H1 (cell line): ENCODE measurements around the gene ZNF318. TPM values are rescaled to one million over a fixed set of nuclear protein-coding genes. Genes with fewer than 3 reads are reported as not detected.

ENCODE experiments used
- CTCF ChIA-PET: fragments of 300-600 bp; sonication (Branson Sonifier 250); formaldehyde crosslinking; loops from one replicate; lab custom pipeline; 2021; ENCODE audit not compliant: partially characterized antibody; lab: Charles Lee
- POLR2A ChIA-PET: fragments of 300-600 bp; sonication (Branson Sonifier 250); formaldehyde crosslinking; loops from one replicate; lab custom pipeline; 2021; ENCODE audit warnings: inconsistent platforms; ENCODE audit not compliant: partially characterized antibody; lab: Charles Lee
- DNase-seq, 2 experiments: peaks; one replicate each; pipeline versions ENCODE4 v3.0.0 to v3.0.0-alpha.2; 2010 to 2022; ENCODE audit warnings: low spot score in 2 of 2, low read depth in 1 of 2, mixed read lengths in 1 of 2
- FAIRE-seq: peaks from 2 replicates; lab custom pipeline; 2011; peaks lifted over from hg19 to GRCh38; lab: Jason Lieb, UNC
- H2AFZ ChIP-seq: 2 replicates; pipeline ENCODE4 v1.8.1; 2012; ENCODE audit warnings: low read length, inconsistent platforms
- H2AK5ac ChIP-seq: 2 replicates; pipeline ENCODE4 v1.6.1; 2013; ENCODE audit warnings: low read depth, low read length
- H2BK120ac ChIP-seq: replicated peaks from 2 replicates; pipeline ENCODE3; 2013; ENCODE audit warnings: low read depth, low read length, inconsistent platforms
- H2BK12ac ChIP-seq: 2 replicates; pipeline ENCODE4 v1.6.1; 2013; ENCODE audit warnings: low read depth, low read length
- H2BK15ac ChIP-seq: 2 replicates; pipeline ENCODE4 v1.6.1; 2013; ENCODE audit warnings: low read length
- H2BK20ac ChIP-seq: 2 replicates; pipeline ENCODE4 v1.6.1; 2013; ENCODE audit warnings: low read length
- H2BK5ac ChIP-seq: 2 replicates; pipeline ENCODE4 v1.6.1; 2013; ENCODE audit warnings: low read depth, low read length
- H3K14ac ChIP-seq: 2 replicates; pipeline ENCODE4 v1.6.1; 2013; ENCODE audit warnings: inconsistent platforms; ENCODE audit not compliant: insufficient read length
- H3K18ac ChIP-seq: 2 replicates; pipeline ENCODE4 v1.6.1; 2013; ENCODE audit warnings: low read length; ENCODE audit errors: extremely low read depth
- H3K23ac ChIP-seq: 2 replicates; pipeline ENCODE4 v1.6.1; 2013; ENCODE audit warnings: inconsistent platforms; ENCODE audit not compliant: insufficient read length
- H3K23me2 ChIP-seq: 2 replicates; pipeline ENCODE4 v1.6.1; 2013; ENCODE audit warnings: low read depth, low read length
- H3K27ac ChIP-seq: 2 replicates; pipeline ENCODE4 v1.6.1; 2011; ENCODE audit warnings: low read depth, low read length, inconsistent platforms
- H3K27me3 ChIP-seq, 4 experiments: replicated peaks in 1 of 4; 1 replicate in 1 of 4; 2 replicates in 3 of 4; pipeline versions ENCODE4 v1.6.1 to v1.8.1; 2011 to 2013; ENCODE audit warnings: low read length in 3 of 4, mild to moderate bottlenecking in 3 of 4, inconsistent platforms in 2 of 4, mixed read lengths in 2 of 4, moderate library complexity in 1 of 4; ENCODE audit not compliant: control insufficient read depth in 3 of 4, insufficient read depth in 3 of 4; ENCODE audit errors: extremely low read depth in 1 of 4
- H3K36me3 ChIP-seq, 4 experiments: 2 replicates each; pipeline versions ENCODE4 v1.6.1 to v1.8.1; 2011 to 2013; ENCODE audit warnings: mild to moderate bottlenecking in 4 of 4, low read length in 3 of 4, moderate library complexity in 2 of 4, control low read depth in 1 of 4, inconsistent platforms in 1 of 4; ENCODE audit not compliant: insufficient read depth in 4 of 4, control insufficient read depth in 2 of 4
- H3K4ac ChIP-seq: replicated peaks from 2 replicates; pipeline ENCODE3; 2013; ENCODE audit warnings: low read length, low read depth, mixed read lengths, inconsistent platforms; ENCODE audit not compliant: insufficient read length
- H3K4me1 ChIP-seq, 4 experiments: replicated peaks in 1 of 4; 1 replicate in 1 of 4; 2 replicates in 3 of 4; pipeline versions ENCODE4 v1.6.1 to v1.8.1; 2011 to 2013; ENCODE audit warnings: low read length in 3 of 4, inconsistent platforms in 2 of 4, mixed read lengths in 1 of 4; ENCODE audit not compliant: insufficient read depth in 4 of 4, control insufficient read depth in 3 of 4
- H3K4me2 ChIP-seq, 2 experiments: 2 replicates each; pipeline versions ENCODE4 v1.6.1 to v1.8.1; 2011 to 2013; ENCODE audit warnings: low read depth in 2 of 2, low read length in 2 of 2, control low read depth in 1 of 2, inconsistent platforms in 1 of 2, mild to moderate bottlenecking in 1 of 2; ENCODE audit not compliant: insufficient read depth in 1 of 2
- H3K4me3 ChIP-seq, 4 experiments: fragments of 200-600, 300-600 bp in 1 of 4; sonication (generic), shearing (Covaris generic), sonication (Bioruptor Twin) in 1 of 4; 2 replicates each; pipeline versions ENCODE4 v1.5.1 to v1.8.1; 2011 to 2016; ENCODE audit warnings: low read length in 4 of 4, low read depth in 3 of 4, control low read depth in 2 of 4, inconsistent platforms in 2 of 4, mild to moderate bottlenecking in 2 of 4, mixed read lengths in 1 of 4, moderate library complexity in 1 of 4; ENCODE audit not compliant: insufficient read depth in 2 of 4; ENCODE audit errors: extremely low read depth in 1 of 4
- H3K56ac ChIP-seq: replicated peaks from 2 replicates; pipeline ENCODE3; 2013; ENCODE audit warnings: low read depth, mild to moderate bottlenecking, mixed read lengths, low read length, inconsistent platforms; ENCODE audit not compliant: insufficient read length
- H3K79me1 ChIP-seq: 2 replicates; pipeline ENCODE4 v1.6.1; 2013; ENCODE audit warnings: low read depth, low read length, control low read depth
- H3K79me2 ChIP-seq, 2 experiments: 2 replicates each; pipeline versions ENCODE4 v1.6.1 to v1.8.1; 2012 to 2013; ENCODE audit warnings: low read length in 2 of 2, mild to moderate bottlenecking in 2 of 2, inconsistent platforms in 1 of 2; ENCODE audit not compliant: insufficient read depth in 2 of 2, control insufficient read depth in 1 of 2
- H3K9ac ChIP-seq, 4 experiments: replicated peaks in 1 of 4; 1 replicate in 1 of 4; 2 replicates in 3 of 4; pipeline versions ENCODE4 v1.6.1 to v1.8.1; 2011 to 2013; ENCODE audit warnings: low read depth in 3 of 4, low read length in 3 of 4, control low read depth in 2 of 4, mild to moderate bottlenecking in 2 of 4, moderate library complexity in 2 of 4, inconsistent platforms in 1 of 4; ENCODE audit errors: extremely low read depth in 1 of 4
- H3K9me3 ChIP-seq, 2 experiments: 2 replicates each; pipeline versions ENCODE4 v1.6.1 to v1.8.1; 2012 to 2013; ENCODE audit warnings: mild to moderate bottlenecking in 2 of 2, moderate library complexity in 2 of 2, control low read depth in 1 of 2, inconsistent platforms in 1 of 2, low read depth in 1 of 2, low read length in 1 of 2, mixed read lengths in 1 of 2; ENCODE audit not compliant: insufficient read depth in 2 of 2
- H4K20me1 ChIP-seq, 2 experiments: replicated peaks in 1 of 2; 2 replicates each; pipeline versions ENCODE3 to v1.8.1; 2011 to 2013; ENCODE audit warnings: inconsistent platforms in 2 of 2, low read length in 2 of 2, mild to moderate bottlenecking in 1 of 2; ENCODE audit not compliant: insufficient read depth in 2 of 2, control insufficient read depth in 1 of 2
- H4K5ac ChIP-seq: 2 replicates; pipeline ENCODE4 v1.6.1; 2013; ENCODE audit warnings: low read length, low read depth, mixed read lengths, inconsistent platforms; ENCODE audit not compliant: insufficient read length
- H4K8ac ChIP-seq: 2 replicates; pipeline ENCODE4 v1.8.0; 2013; ENCODE audit warnings: mild to moderate bottlenecking, moderate library complexity, low read length, inconsistent platforms; ENCODE audit not compliant: insufficient read depth; ENCODE audit errors: extremely low read depth
- H4K91ac ChIP-seq: replicated peaks from 2 replicates; pipeline ENCODE3; 2013; ENCODE audit warnings: low read length, mixed read lengths, inconsistent platforms; ENCODE audit not compliant: insufficient read length
- WGBS, 2 experiments: shearing (Covaris generic) in 1 of 2; methylation state at CpG; one replicate each; pipeline versions ENCODE4 v1.1.6 to v1.1.7; 2013 to 2015; ENCODE audit warnings: low lambda C conversion rate in 2 of 2, mixed read lengths in 2 of 2, inconsistent platforms in 1 of 2, low coverage in 1 of 2, missing lambda C conversion rate in 1 of 2; ENCODE audit not compliant: insufficient replicate concordance in 2 of 2, insufficient coverage in 1 of 2, insufficient read length in 1 of 2; ENCODE audit errors: extremely low coverage in 1 of 2, missing lambda C conversion rate in 1 of 2; 5-methylcytosine and 5-hydroxymethylcytosine counted together
- polyA plus RNA-seq, 7 experiments: library from polyadenylated mRNA; depleted of rRNA in 3 of 7; stranded (reverse) in 5 of 7; unstranded in 2 of 7; fragments of >200 nt in 5 of 7; fragments of 200-250 nt in 2 of 7; gene quantifications; 1 replicate in 5 of 7; 2 replicates in 1 of 7; 4 replicates in 1 of 7; pipeline versions ENCODE4 v1.2.1 to v1.2.3, GENCODE V29; 2011 to 2013; ENCODE audit warnings: missing spikeins in 2 of 7, mixed read lengths in 2 of 7
- total RNA-seq: library from RNA; stranded (reverse); fragmentation: NEBNext Ultra II Directional; extraction: Animal tissue kit (Norgen Biotek cat#: 25700); gene quantifications from 2 replicates; pipeline ENCODE4 v1.2.1, GENCODE V29; 2021

Gene ZNF318
- total and polyA plus RNA-seq, 2 of the 8 experiments (the other 6 are each of a cell fraction or from before 2014, with no cell fraction given) = 10.2 to 22.1 TPM

DNA sequence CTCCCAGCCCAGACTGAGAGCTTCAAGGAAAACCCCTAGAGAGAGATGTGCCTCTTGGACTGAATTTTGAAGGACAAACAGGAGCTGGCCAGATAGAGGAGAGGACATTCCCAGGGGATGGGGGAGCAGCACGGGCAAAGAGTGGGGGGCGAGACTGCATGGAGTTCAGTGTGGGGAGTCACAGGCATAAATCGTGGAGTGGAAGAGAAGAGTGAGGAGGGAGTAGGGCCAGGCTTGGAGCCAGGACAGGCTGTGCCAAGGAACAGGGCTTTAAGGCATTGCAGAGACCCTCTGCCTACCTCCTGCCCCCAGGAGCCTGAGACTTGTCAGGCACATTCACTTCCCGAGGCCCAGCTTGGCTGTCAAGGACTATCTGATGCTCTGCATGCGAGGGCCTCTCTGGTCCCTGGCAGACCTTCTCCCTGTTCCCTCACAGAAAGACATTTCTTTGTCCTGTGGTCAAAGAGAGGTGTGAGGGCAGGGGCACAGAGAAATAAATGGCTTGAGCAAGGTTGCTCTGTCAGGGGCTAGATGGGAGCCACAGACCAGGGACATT, 76.6 kb downstream of the ZNF318 start:
- Histone ChIP-seq H3K4me3 (no peak overlapping the region), H3K56ac (no peak overlapping the region), H3K79me1 (no peaks in the 10 kb centered on the region), H4K91ac (no peak overlapping the region), H3K9ac (no peak overlapping the region), H3K4me2 (no peak overlapping the region), H2AFZ (no peak overlapping the region), H3K18ac (no peak overlapping the region), H3K4me1 (no peaks in the 10 kb centered on the region), H3K27me3 (peaks cover 0 to 2% (median 0%) of the 10 kb centered on the region in 4 experiments; a peak in 1 of 7 replicates), H2BK5ac (no peak overlapping the region), H4K5ac (no peak overlapping the region), H4K20me1 (peaks cover 0 to 8% of the 10 kb centered on the region in 2 experiments), H2BK120ac (no peak overlapping the region), H3K36me3 (no peaks in the 10 kb centered on the region; a peak in 1 of 8 replicates), H3K27ac (no peak overlapping the region), H2BK15ac (no peak overlapping the region), H3K14ac (no peak overlapping the region), H3K4ac (no peak overlapping the region), H2BK20ac (no peak overlapping the region), H3K9me3 (no peaks in the 10 kb centered on the region), H2AK5ac (no peak overlapping the region), H3K23me2 (peaks cover 12% of the 10 kb centered on the region; the same call in 1 of the 2 replicates), H3K23ac (no peak overlapping the region), H2BK12ac (no peak overlapping the region), H3K79me2 (no peaks in the 10 kb centered on the region), H4K8ac (no peak overlapping the region; the same call in none of the 2 replicates)
- DNase-seq = no peak
- ChIA-PET POLR2A (interaction anchor here (1.2 kb wide), 1 partner anchor 15 kb away, joined by 4 read pairs; the partner anchor contains the start of gene CRIP3), CTCF (interaction anchor here (0.8 to 1.3 kb wide), 2 partner anchors 9 to 15 kb away, joined by 3 read pairs; no protein-coding TSS in a partner anchor)
- no peak for FAIRE-seq
- WGBS, 2 experiments = 87% methylated on average over 5 of the region's 5 CpGs; no CpG with 5 or more reads in 1 of the 2 experiments
